Smooth muscle cell (in vitro differentiated cells): ENCODE results near the gene DDX46. TPM values are rescaled to one million over a fixed set of nuclear protein-coding genes. Genes with fewer than 3 reads are reported as not detected.
A peak's percentile ranks its signal among the peaks of the same experiment; 100 is the strongest.

Source experiments
- DNase-seq: peaks from one replicate; lab custom pipeline; 2025; ENCODE audit not compliant: unreplicated experiment; lab: John Stamatoyannopoulos, UW
- H2AFZ ChIP-seq: fragments of 200-600 bp; sonication (generic); 2 replicates; pipeline ENCODE4 v1.6.0; 2016; ENCODE audit warnings: antibody characterized with exemption, low read depth, mild to moderate bottlenecking
- H3F3A ChIP-seq: fragments of 200-600 bp; sonication (generic); 2 replicates; pipeline ENCODE4 v1.6.0; 2017; ENCODE audit warnings: antibody characterized with exemption, low read depth
- H3K27ac ChIP-seq: fragments of 200-600 bp; sonication (generic); 2 replicates; pipeline ENCODE4 v1.5.1; 2016; ENCODE audit warnings: low read depth, mild to moderate bottlenecking
- H3K27me3 ChIP-seq: fragments of 200-600 bp; sonication (generic); 2 replicates; pipeline ENCODE4 v1.6.1; 2016; ENCODE audit warnings: low read depth, mild to moderate bottlenecking
- H3K36me3 ChIP-seq: fragments of 200-600 bp; sonication (generic); 2 replicates; pipeline ENCODE4 v1.5.1; 2016; ENCODE audit warnings: low read depth
- H3K4me1 ChIP-seq: fragments of 200-600 bp; sonication (generic); 2 replicates; pipeline ENCODE4 v1.5.1; 2016; ENCODE audit warnings: low read depth
- H3K4me2 ChIP-seq: fragments of 200-600 bp; sonication (generic); 2 replicates; pipeline ENCODE4 v1.6.0; 2016; ENCODE audit warnings: mild to moderate bottlenecking
- H3K4me3 ChIP-seq: fragments of 200-600 bp; sonication (generic); 2 replicates; pipeline ENCODE4 v1.5.1; 2016; ENCODE audit warnings: mild to moderate bottlenecking
- H3K79me2 ChIP-seq: fragments of 200-600 bp; sonication (generic); 2 replicates; pipeline ENCODE4 v1.6.0; 2016; ENCODE audit warnings: low read depth, mild to moderate bottlenecking
- H3K9ac ChIP-seq: fragments of 200-600 bp; sonication (generic); 2 replicates; pipeline ENCODE4 v1.6.0; 2016; ENCODE audit warnings: low read depth
- H3K9me3 ChIP-seq: fragments of 200-600 bp; sonication (generic); replicated peaks from 2 replicates; pipeline ENCODE4 v1.5.1; 2016; ENCODE audit warnings: low read depth
- H4K20me1 ChIP-seq: fragments of 200-600 bp; sonication (generic); 2 replicates; pipeline ENCODE4 v1.6.0; 2016; ENCODE audit warnings: low read depth
- WGBS: methylation state at CpG from one replicate; pipeline ENCODE4 v1.1.7; 2016; ENCODE audit warnings: low lambda C conversion rate; 5-methylcytosine and 5-hydroxymethylcytosine counted together
- polyA plus RNA-seq: library from polyadenylated mRNA; unstranded; fragments of >200 nt; fragmentation: Nextera tagmentation; extraction: Ambion mirVana; gene quantifications from 2 replicates; pipeline ENCODE4 v1.2.1, GENCODE V29; 2016
- total RNA-seq: library from RNA; depleted of rRNA; stranded (reverse); fragments of >200 nt; gene quantifications from 2 replicates; pipeline ENCODE4 v1.2.3, GENCODE V29; 2014
- TF ChIP-seq, protein P1 (sequence below): fragments of 200-600 bp; sonication (generic); IDR thresholded peaks from 2 replicates; pipeline ENCODE4 v1.5.1; 2017; ENCODE audit warnings: borderline replicate concordance, mild to moderate bottlenecking, antibody characterized with exemption; ENCODE audit not compliant: insufficient read depth, poor library complexity, severe bottlenecking

The DDX46 gene
- total and polyA plus RNA-seq, 2 experiments from 2014 or later, result 18.5 to 29.2 TPM

DNA sequence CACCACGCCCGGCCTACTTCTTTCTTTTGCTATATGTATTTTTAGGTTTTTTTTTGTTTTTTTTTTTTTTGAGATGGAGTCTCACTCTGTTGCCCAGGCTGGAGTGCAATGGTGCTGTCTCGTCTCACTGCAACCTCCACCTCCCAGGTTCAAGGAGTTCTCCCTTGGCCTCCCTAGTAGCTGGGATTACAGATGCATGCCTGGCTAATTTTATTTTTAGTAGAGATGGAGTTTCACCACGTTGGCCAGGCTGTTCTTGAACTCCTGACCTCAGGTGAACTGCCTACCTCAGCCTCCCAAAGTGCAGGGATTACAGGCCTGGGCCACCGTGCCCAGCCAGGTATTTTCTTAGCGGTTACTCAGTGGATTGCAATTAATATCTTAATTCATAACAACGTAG is 63.3 kb downstream of the DDX46 start:
- H4K20me1 ChIP-seq, result no peaks in the 10 kb centered on the region
- H3K4me3 ChIP-seq, result no peak overlapping the region
- H3K4me1 ChIP-seq, result no peaks in the 10 kb centered on the region
- TF ChIP-seq, protein P1, sequence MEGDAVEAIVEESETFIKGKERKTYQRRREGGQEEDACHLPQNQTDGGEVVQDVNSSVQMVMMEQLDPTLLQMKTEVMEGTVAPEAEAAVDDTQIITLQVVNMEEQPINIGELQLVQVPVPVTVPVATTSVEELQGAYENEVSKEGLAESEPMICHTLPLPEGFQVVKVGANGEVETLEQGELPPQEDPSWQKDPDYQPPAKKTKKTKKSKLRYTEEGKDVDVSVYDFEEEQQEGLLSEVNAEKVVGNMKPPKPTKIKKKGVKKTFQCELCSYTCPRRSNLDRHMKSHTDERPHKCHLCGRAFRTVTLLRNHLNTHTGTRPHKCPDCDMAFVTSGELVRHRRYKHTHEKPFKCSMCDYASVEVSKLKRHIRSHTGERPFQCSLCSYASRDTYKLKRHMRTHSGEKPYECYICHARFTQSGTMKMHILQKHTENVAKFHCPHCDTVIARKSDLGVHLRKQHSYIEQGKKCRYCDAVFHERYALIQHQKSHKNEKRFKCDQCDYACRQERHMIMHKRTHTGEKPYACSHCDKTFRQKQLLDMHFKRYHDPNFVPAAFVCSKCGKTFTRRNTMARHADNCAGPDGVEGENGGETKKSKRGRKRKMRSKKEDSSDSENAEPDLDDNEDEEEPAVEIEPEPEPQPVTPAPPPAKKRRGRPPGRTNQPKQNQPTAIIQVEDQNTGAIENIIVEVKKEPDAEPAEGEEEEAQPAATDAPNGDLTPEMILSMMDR, result no peak
- DNase-seq, result no peak
- no peak overlapping the region for H2AFZ ChIP-seq
- no peak overlapping the region for H3K27ac ChIP-seq
- peaks cover 30% of the 10 kb centered on the region for H3K36me3 ChIP-seq
- no peaks in the 10 kb centered on the region for H3K9me3 ChIP-seq
- WGBS, result 98% methylated on average over 7 of the region's 7 CpGs
- H3F3A ChIP-seq, result no peaks in the 10 kb centered on the region
- no peak overlapping the region for H3K9ac ChIP-seq
- H3K27me3 ChIP-seq, result no peaks in the 10 kb centered on the region
- no peaks in the 10 kb centered on the region for H3K79me2 ChIP-seq
- no peak overlapping the region for H3K4me2 ChIP-seq

DNA sequence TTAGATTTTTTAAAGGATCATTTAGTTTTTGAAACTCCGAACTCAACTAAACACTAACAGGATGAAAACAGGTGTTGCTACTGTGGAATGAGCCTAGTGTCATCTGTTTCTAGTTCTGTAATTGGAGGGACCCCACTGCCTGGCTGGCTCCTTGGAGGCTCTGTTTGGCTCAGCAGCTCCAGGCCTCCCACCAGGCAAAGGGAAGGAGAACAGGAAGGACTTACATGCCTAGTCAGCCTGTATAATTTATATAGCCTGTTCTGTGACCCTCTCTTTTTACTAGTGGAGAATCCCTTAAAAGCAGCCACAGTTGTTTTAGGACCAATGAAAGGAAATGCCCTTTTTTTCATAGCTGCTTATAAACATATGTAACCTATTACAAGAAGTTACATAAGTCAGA is 66.1 kb downstream of the DDX46 start:
- Histone ChIP-seq H3F3A (no peaks in the 10 kb centered on the region), H3K27me3 (no peaks in the 10 kb centered on the region), H2AFZ (no peak overlapping the region), H3K4me3 (no peak overlapping the region), H3K36me3 (peaks cover 29% of the 10 kb centered on the region), H3K9me3 (no peaks in the 10 kb centered on the region), H3K79me2 (no peaks in the 10 kb centered on the region), H4K20me1 (no peaks in the 10 kb centered on the region), H3K9ac (no peak overlapping the region), H3K27ac (no peak overlapping the region), H3K4me1 (no peaks in the 10 kb centered on the region), H3K4me2 (no peak overlapping the region)
- TF ChIP-seq, protein P1, result no peak
- no peak for DNase-seq
- WGBS, result 100% methylated on average over 1 of the region's 1 CpG

- Histone ChIP-seq H3F3A (no peaks in the 10 kb centered on the region), H4K20me1 (no peaks in the 10 kb centered on the region), H3K27me3 (no peaks in the 10 kb centered on the region), H3K36me3 (peaks cover 28% of the 10 kb centered on the region), H3K4me3 (no peak overlapping the region), H3K79me2 (no peaks in the 10 kb centered on the region), H2AFZ (no peak overlapping the region), H3K9me3 (no peaks in the 10 kb centered on the region), H3K27ac (no peak overlapping the region), H3K4me1 (no peaks in the 10 kb centered on the region), H3K4me2 (no peak overlapping the region), H3K9ac (no peak overlapping the region)
- 93% methylated on average over 7 of the region's 7 CpGs for whole genome bisulfite sequencing
- DNase-seq, result no peak
- TF ChIP-seq, protein P1, result no peak
Observed at GRCh38 chr5:134825212-134825611, 66.6 kb downstream of the DDX46 start.

- Histone ChIP-seq H3K27me3 (no peaks in the 10 kb centered on the region), H3K9me3 (no peaks in the 10 kb centered on the region), H2AFZ (no peak overlapping the region), H3K27ac (peak overlapping the region; percentile 27), H3K4me1 (no peaks in the 10 kb centered on the region), H3F3A (no peaks in the 10 kb centered on the region), H3K36me3 (peaks cover 8% of the 10 kb centered on the region), H3K9ac (no peak overlapping the region), H3K4me2 (no peak overlapping the region), H3K4me3 (no peak overlapping the region), H3K79me2 (no peaks in the 10 kb centered on the region), H4K20me1 (no peaks in the 10 kb centered on the region)
- TF ChIP-seq, protein P1, result no peak
- 93% methylated on average over 3 of the region's 3 CpGs for WGBS
- no peak for DNase-seq
Observed at GRCh38 chr5:134833340-134834032, 74.9 kb downstream of the DDX46 start.
